RWPE2 (cell line): ENCODE results near the gene SLC1A6.

ENCODE experiments used
- ATAC-seq: fragments of 200-7000 bp; cut with Tn5 transposase; 3 replicates; pipeline ENCODE4 v1.9.1; 2021; ENCODE audit warnings: low read depth
- DNase-seq: peaks from one replicate; pipeline ENCODE4 v3.0.0-alpha.2; 2020; ENCODE audit warnings: low spot score
- H3K27ac ChIP-seq: fragments of 450-650 bp; 2 replicates; pipeline ENCODE4 v1.5.1; 2017; ENCODE audit warnings: mild to moderate bottlenecking; ENCODE audit not compliant: poor library complexity, severe bottlenecking
- H3K27me3 ChIP-seq: fragments of 250-450 bp; sonication (Bioruptor Pico); 2 replicates; pipeline ENCODE4 v1.5.1; 2021; ENCODE audit warnings: mild to moderate bottlenecking, moderate library complexity; ENCODE audit not compliant: insufficient read depth, poor library complexity, severe bottlenecking
- H3K36me3 ChIP-seq: fragments of 250-450 bp; sonication (Bioruptor Pico); 2 replicates; pipeline ENCODE4 v1.5.1; 2020; ENCODE audit warnings: low read depth, mild to moderate bottlenecking, moderate library complexity
- H3K4me1 ChIP-seq: fragments of 250-450 bp; sonication (Bioruptor Pico); 2 replicates; pipeline ENCODE4 v1.5.1; 2021; ENCODE audit warnings: mild to moderate bottlenecking, moderate library complexity; ENCODE audit not compliant: insufficient read depth, poor library complexity, severe bottlenecking
- H3K4me3 ChIP-seq: fragments of 250-450 bp; sonication (Bioruptor Pico); 2 replicates; pipeline ENCODE4 v1.5.1; 2021; ENCODE audit warnings: mild to moderate bottlenecking, moderate library complexity; ENCODE audit not compliant: severe bottlenecking
- H3K9me3 ChIP-seq: fragments of 250-450 bp; sonication (Bioruptor Pico); 2 replicates; pipeline ENCODE4 v1.5.1; 2021; ENCODE audit warnings: mild to moderate bottlenecking, moderate library complexity; ENCODE audit not compliant: severe bottlenecking
- TF ChIP-seq, protein P1 (sequence below): fragments of 450-650 bp; IDR thresholded peaks from one replicate; pipeline ENCODE4 v1.5.1; 2017; ENCODE audit warnings: mild to moderate bottlenecking, moderate library complexity; ENCODE audit not compliant: poor library complexity, severe bottlenecking

SLC1A6 gene

DNA sequence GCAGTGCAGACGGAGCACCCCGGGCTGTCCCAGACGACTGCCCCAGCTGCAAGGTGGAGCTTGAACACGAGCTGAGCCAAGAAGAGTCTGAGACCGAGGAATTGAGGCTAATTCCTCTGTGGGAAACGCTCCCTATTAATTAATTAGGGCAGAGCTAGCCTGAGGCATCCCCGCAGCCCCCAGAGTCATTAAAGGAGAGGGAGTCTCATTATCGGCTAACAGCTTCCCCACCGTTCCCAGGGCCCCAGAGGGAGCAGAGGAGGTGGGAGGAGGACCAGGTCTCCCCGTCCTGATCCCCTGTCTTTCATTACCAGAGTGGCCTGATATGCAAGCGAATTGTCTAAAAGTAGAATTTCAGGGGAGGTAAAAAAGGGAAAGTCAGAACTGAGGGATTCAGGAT lies 13.1 kb upstream of the SLC1A6 start:
- TF ChIP-seq, protein P1, sequence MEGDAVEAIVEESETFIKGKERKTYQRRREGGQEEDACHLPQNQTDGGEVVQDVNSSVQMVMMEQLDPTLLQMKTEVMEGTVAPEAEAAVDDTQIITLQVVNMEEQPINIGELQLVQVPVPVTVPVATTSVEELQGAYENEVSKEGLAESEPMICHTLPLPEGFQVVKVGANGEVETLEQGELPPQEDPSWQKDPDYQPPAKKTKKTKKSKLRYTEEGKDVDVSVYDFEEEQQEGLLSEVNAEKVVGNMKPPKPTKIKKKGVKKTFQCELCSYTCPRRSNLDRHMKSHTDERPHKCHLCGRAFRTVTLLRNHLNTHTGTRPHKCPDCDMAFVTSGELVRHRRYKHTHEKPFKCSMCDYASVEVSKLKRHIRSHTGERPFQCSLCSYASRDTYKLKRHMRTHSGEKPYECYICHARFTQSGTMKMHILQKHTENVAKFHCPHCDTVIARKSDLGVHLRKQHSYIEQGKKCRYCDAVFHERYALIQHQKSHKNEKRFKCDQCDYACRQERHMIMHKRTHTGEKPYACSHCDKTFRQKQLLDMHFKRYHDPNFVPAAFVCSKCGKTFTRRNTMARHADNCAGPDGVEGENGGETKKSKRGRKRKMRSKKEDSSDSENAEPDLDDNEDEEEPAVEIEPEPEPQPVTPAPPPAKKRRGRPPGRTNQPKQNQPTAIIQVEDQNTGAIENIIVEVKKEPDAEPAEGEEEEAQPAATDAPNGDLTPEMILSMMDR, result no peak
- DNase-seq, result no peak
- no peak overlapping the region for H3K27ac ChIP-seq
- no peak for ATAC-seq
- H3K27me3 ChIP-seq, result peaks cover 7% of the 10 kb centered on the region
- H3K9me3 ChIP-seq, result no peaks in the 10 kb centered on the region
- H3K36me3 ChIP-seq, result no peaks in the 10 kb centered on the region
- no peak overlapping the region for H3K4me3 ChIP-seq
- H3K4me1 ChIP-seq, result no peaks in the 10 kb centered on the region

DNA sequence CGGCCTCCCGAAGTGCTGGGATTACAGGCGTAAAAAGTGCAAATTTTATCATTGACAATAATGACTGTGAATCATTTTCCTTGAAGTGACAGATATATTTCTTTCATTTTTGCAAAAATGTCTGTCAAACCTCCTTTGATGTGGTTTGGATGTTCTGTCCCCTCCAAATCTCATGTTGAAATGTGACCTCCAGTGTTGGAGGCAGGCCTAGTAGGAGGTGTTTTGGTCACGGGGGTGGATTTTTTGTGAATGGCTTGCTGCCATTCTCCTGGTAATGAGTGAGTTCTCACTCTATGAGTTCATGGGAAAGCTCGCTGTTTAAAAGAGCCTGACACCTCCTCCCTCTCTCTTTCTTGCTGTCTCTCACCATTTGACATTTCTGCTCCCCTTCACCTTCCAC lies 5.5 kb upstream of the SLC1A6 start:
- TF ChIP-seq, protein P1, result no peak
- H3K36me3 ChIP-seq, result no peaks in the 10 kb centered on the region
- H3K9me3 ChIP-seq, result no peaks in the 10 kb centered on the region
- no peak overlapping the region for H3K4me3 ChIP-seq
- H3K27me3 ChIP-seq, result peaks cover 26% of the 10 kb centered on the region
- H3K4me1 ChIP-seq, result no peaks in the 10 kb centered on the region
- H3K27ac ChIP-seq, result no peak overlapping the region
- ATAC-seq, result no peak
- no peak for DNase-seq

DNA sequence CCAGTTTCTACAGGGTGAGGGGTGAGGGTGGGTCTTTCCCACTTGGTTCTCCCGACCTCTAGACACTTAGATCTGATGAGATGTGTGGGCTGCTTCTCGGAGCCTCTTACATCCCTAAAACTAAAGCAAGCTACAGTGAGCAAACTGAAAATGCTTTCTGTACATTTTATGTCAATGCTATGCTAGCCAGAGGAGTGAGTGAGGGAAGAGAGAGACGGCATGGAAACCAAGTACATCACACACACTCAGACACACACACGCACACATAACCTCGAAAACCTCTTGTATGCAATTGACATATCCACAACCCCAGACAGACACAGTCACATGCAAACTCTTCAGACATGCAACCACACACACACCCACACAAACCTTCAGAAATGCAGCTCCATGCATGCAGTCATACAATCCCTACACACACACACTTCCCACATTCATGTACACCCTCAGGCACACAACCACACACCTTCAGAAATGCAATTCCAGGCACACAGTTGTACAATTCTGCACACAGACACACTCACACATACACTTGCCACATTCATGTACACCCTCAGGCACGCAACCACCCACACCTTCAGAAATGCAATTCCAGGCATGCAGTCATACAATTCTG lies 1.4 kb downstream of the SLC1A6 start:
- DNase-seq (no peak), ATAC-seq (no peak)
- Histone ChIP-seq H3K4me1 (no peaks in the 10 kb centered on the region), H3K36me3 (no peaks in the 10 kb centered on the region), H3K27me3 (peaks cover 52% of the 10 kb centered on the region), H3K9me3 (no peaks in the 10 kb centered on the region), H3K4me3 (no peak overlapping the region), H3K27ac (no peak overlapping the region)
- TF ChIP-seq, protein P1, result no peak

DNA sequence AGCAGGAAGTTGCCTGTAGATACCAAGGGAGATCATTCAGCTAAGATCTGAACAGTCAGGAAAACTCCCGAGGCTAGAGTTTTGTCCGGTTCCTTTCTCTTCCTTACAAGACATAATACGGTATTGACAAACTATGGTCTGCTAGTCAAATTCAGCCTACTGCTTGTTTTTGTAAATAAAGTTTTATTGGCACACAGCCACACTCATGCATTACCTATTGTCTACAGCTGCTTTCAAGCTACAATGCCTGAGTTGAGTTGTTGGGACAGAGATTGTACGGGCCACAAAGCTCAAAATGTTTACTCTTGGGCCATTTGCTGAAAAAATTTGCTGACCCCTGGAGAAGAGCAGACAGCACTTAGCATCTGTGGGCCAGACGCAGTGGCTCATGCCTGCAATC lies 2.5 kb downstream of the SLC1A6 start:
- H3K27ac ChIP-seq, result no peak overlapping the region
- no peak for ATAC-seq
- peaks cover 41% of the 10 kb centered on the region for H3K27me3 ChIP-seq
- no peak overlapping the region for H3K4me3 ChIP-seq
- H3K9me3 ChIP-seq, result no peaks in the 10 kb centered on the region
- no peaks in the 10 kb centered on the region for H3K36me3 ChIP-seq
- no peaks in the 10 kb centered on the region for H3K4me1 ChIP-seq
- TF ChIP-seq, protein P1, result no peak
- no peak for DNase-seq

DNA sequence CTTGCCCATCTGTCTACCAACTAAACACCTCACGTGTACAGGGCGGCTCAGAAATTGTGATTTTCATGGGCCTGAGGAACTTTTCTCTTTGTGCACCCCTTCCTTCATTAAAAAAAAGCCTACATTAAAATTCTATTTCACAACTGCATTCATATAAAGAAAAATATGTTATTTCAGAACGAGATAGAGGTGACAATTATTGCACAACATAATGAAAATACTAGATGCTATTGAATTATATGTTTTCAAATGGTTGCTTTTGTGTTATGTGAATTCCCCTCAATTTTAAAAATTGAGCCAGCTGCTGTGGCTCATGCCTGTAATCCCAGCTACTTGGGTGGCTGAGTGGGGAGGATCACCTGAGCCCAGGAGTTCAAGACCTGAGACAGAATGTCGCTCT lies 5.2 kb downstream of the SLC1A6 start:
- Histone ChIP-seq H3K4me3 (no peak overlapping the region), H3K36me3 (no peaks in the 10 kb centered on the region), H3K27ac (no peak overlapping the region), H3K9me3 (no peaks in the 10 kb centered on the region), H3K27me3 (peaks cover 23% of the 10 kb centered on the region), H3K4me1 (no peaks in the 10 kb centered on the region)
- TF ChIP-seq, protein P1, result no peak
- DNase-seq (no peak), ATAC-seq (no peak)
